ENCODE measurements around the gene IFITM2.

DNA sequence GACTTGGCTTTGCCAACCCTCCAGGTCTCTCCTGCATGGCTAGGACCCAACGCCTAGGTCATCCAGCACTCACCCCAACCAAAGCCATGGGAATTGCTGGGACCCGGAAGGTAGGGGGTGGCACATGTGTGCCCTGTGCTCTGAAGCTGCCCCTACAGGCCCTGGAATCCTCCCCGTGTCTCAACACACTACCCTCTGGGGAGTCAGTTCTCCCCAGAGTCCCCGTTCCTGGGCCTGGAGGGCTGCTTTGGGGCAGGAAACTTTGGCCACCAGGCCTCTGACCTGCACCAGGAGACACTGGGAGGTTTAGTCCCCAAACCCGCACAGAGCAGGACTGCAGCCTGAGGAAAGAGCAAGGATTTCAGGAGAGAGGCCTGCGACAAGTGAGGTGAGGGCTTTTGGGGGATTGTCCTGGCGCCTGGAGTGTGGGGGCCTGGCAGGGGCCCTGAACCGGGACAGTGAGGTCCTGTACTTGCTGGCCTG, 5.7 kb downstream of the IFITM2 start:
- no peak for TF ChIP-seq EZH2 (IDR thresholded peaks at IDR 0.05; ENCODE audit: low read length, missing control alignments)
- TF ChIP-seq, protein P1, sequence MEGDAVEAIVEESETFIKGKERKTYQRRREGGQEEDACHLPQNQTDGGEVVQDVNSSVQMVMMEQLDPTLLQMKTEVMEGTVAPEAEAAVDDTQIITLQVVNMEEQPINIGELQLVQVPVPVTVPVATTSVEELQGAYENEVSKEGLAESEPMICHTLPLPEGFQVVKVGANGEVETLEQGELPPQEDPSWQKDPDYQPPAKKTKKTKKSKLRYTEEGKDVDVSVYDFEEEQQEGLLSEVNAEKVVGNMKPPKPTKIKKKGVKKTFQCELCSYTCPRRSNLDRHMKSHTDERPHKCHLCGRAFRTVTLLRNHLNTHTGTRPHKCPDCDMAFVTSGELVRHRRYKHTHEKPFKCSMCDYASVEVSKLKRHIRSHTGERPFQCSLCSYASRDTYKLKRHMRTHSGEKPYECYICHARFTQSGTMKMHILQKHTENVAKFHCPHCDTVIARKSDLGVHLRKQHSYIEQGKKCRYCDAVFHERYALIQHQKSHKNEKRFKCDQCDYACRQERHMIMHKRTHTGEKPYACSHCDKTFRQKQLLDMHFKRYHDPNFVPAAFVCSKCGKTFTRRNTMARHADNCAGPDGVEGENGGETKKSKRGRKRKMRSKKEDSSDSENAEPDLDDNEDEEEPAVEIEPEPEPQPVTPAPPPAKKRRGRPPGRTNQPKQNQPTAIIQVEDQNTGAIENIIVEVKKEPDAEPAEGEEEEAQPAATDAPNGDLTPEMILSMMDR (conservative IDR thresholded peaks at IDR 0.05 in 1 of 2, IDR thresholded peaks at IDR 0.05 in 1 of 2; ENCODE audit: low read depth in 1 of 2, low read length in 2 of 2), result no peak

Measured in fibroblast of lung (primary cell).